Measurements from ENCODE around the gene RPS6KA2. TPM values are rescaled to one million over a fixed set of nuclear protein-coding genes. Genes with fewer than 3 reads are reported as not detected.

Gene RPS6KA2
- total and polyA plus RNA-seq, 2 donors (not counting 1 experiment from before 2014, with no cell fraction given): 2.2 to 16.0 TPM

- intact Hi-C loops (cut with micrococcal nuclease): no loop called here
- H3K4me1 ChIP-seq (ENCODE audit: control insufficient read depth in 2 of 2, insufficient read depth in 2 of 2, low read length in 2 of 2): peaks cover 4 to 6% of the 10 kb centered on the region in 2 donors
- 97% methylated on average over 14 of the region's 15 CpGs for WGBS (ENCODE audit: insufficient coverage)
- Mint-ChIP-seq H3K4me3 (no peak overlapping the region), H3K9me3 (ENCODE audit: insufficient read depth) (no peaks in the 10 kb centered on the region), H3K27ac (no peak overlapping the region), H3K27me3 (peaks cover 38% of the 10 kb centered on the region), H3K4me1 (peaks cover 6% of the 10 kb centered on the region)
- H3K9ac ChIP-seq (ENCODE audit: low read length): no peak overlapping the region
- H3K4me3 ChIP-seq (ENCODE audit: control extremely low read depth in 1 of 5, extremely low read depth in 1 of 5, insufficient read depth in 1 of 5, low read depth in 2 of 5, low read length in 4 of 5): no peak overlapping the region
- no peaks in the 10 kb centered on the region for H3K79me2 ChIP-seq (ENCODE audit: control insufficient read depth, insufficient read depth, low read length)
- H3K36me3 ChIP-seq (replicated peaks in 1 of 2; ENCODE audit: control extremely low read depth in 1 of 2, control insufficient read depth in 1 of 2, extremely low read depth in 1 of 2, insufficient read depth in 2 of 2, low read length in 1 of 2): no peaks in the 10 kb centered on the region
- H4K20me1 ChIP-seq (ENCODE audit: control insufficient read depth, insufficient read depth, low read length, poor library complexity, severe bottlenecking): no peaks in the 10 kb centered on the region
- CTCF ChIA-PET: no interaction called here
- TF ChIP-seq EZH2 (IDR thresholded peaks at IDR 0.05; ENCODE audit: borderline replicate concordance, insufficient read depth, low read depth, low read length, poor library complexity, severe bottlenecking) (no peak), CTCF (IDR thresholded peaks at IDR 0.05) (no peak)
- H3K27me3 ChIP-seq (replicated peaks in 1 of 4; ENCODE audit: control extremely low read depth in 1 of 4, control insufficient read depth in 3 of 4, insufficient read depth in 4 of 4, low read length in 3 of 4): peaks cover 0 to 24% (median 7%) of the 10 kb centered on the region in 4 experiments
- no peak overlapping the region for H3K4me2 ChIP-seq (replicated peaks; ENCODE audit: low read depth, low read length, poor library complexity, severe bottlenecking)
- ATAC-seq (ENCODE audit: low read depth) (no peak), DNase-seq (no peak)
- H3K9me3 ChIP-seq (ENCODE audit: control extremely low read depth in 1 of 3, control insufficient read depth in 2 of 3, insufficient read depth in 1 of 3, low read length in 2 of 3): no peaks in the 10 kb centered on the region
- H3K27ac ChIP-seq (ENCODE audit: low read length in 2 of 2): no peak overlapping the region
- POLR2A ChIA-PET: no interaction called here
- H2AFZ ChIP-seq (ENCODE audit: insufficient read depth, low read depth, low read length, poor library complexity, severe bottlenecking): no peak overlapping the region
Observed at GRCh38 chr6:166444446-166444845, 182.6 kb downstream of the RPS6KA2 start.

- H3K27ac ChIP-seq (ENCODE audit: low read length in 2 of 2): no peak overlapping the region
- TF ChIP-seq CTCF (IDR thresholded peaks at IDR 0.05) (no peak), EZH2 (IDR thresholded peaks at IDR 0.05; ENCODE audit: borderline replicate concordance, insufficient read depth, low read depth, low read length, poor library complexity, severe bottlenecking) (no peak)
- no peak overlapping the region for H3K4me2 ChIP-seq (replicated peaks; ENCODE audit: low read depth, low read length, poor library complexity, severe bottlenecking)
- H3K27me3 Mint-ChIP-seq: peaks cover 46% of the 10 kb centered on the region
- H3K27me3 ChIP-seq (replicated peaks in 1 of 4; ENCODE audit: control extremely low read depth in 1 of 4, control insufficient read depth in 3 of 4, insufficient read depth in 4 of 4, low read length in 3 of 4): peaks cover 0 to 32% (median 8%) of the 10 kb centered on the region in 4 experiments
- H3K4me1 ChIP-seq (ENCODE audit: control insufficient read depth in 2 of 2, insufficient read depth in 2 of 2, low read length in 2 of 2): peaks cover 4 to 6% of the 10 kb centered on the region in 2 donors
- H3K4me3 ChIP-seq (ENCODE audit: control extremely low read depth in 1 of 5, extremely low read depth in 1 of 5, insufficient read depth in 1 of 5, low read depth in 2 of 5, low read length in 4 of 5): no peak overlapping the region
- WGBS (ENCODE audit: insufficient coverage): 50% methylated on average over 4 of the region's 8 CpGs
- H3K4me3 Mint-ChIP-seq: no peak overlapping the region
- no peak overlapping the region for H2AFZ ChIP-seq (ENCODE audit: insufficient read depth, low read depth, low read length, poor library complexity, severe bottlenecking)
- H3K79me2 ChIP-seq (ENCODE audit: control insufficient read depth, insufficient read depth, low read length): no peaks in the 10 kb centered on the region
- no peaks in the 10 kb centered on the region for H3K9me3 ChIP-seq (ENCODE audit: control extremely low read depth in 1 of 3, control insufficient read depth in 2 of 3, insufficient read depth in 1 of 3, low read length in 2 of 3)
- no peaks in the 10 kb centered on the region for H3K36me3 ChIP-seq (replicated peaks in 1 of 2; ENCODE audit: control extremely low read depth in 1 of 2, control insufficient read depth in 1 of 2, extremely low read depth in 1 of 2, insufficient read depth in 2 of 2, low read length in 1 of 2)
- H3K4me1 Mint-ChIP-seq: peaks cover 6% of the 10 kb centered on the region
- no peak overlapping the region for H3K9ac ChIP-seq (ENCODE audit: low read length)
- H4K20me1 ChIP-seq (ENCODE audit: control insufficient read depth, insufficient read depth, low read length, poor library complexity, severe bottlenecking): no peaks in the 10 kb centered on the region
- H3K9me3 Mint-ChIP-seq (ENCODE audit: insufficient read depth): no peaks in the 10 kb centered on the region
- intact Hi-C loops (cut with micrococcal nuclease): no loop called here
- H3K27ac Mint-ChIP-seq: no peak overlapping the region
- ATAC-seq (ENCODE audit: low read depth) (no peak), DNase-seq (no peak)
- CTCF ChIA-PET: interaction anchor here (1.3 kb wide), 1 partner anchor 14 kb away, joined by 4 read pairs; no protein-coding TSS in a partner anchor
- POLR2A ChIA-PET: no interaction called here
Observed at GRCh38 chr6:166443166-166443565, 183.9 kb downstream of the RPS6KA2 start.

Data from B cell (primary cell).